HG03039 (cell line): Measurements from ENCODE around the gene AFF3.
"Not testable (repeated sequence)": the region's sequence is repeated elsewhere in the genome, so short reads cannot be mapped to it uniquely, and the experiment has no call there.

Source experiments
- ATAC-seq: cut with Tn5 transposase; IDR thresholded peaks from one replicate; pipeline ENCODE4 v1.9.1; 2021; ENCODE audit warnings: mild to moderate bottlenecking, moderate library complexity; ENCODE audit not compliant: unreplicated experiment

Gene AFF3

GRCh38 chr2:100142393-100142792 is at the start of gene AFF3:
TSS of gene AFF3 (minus strand) at chr2:100142590. CDS start at chr2:100104454, 38,136 bp downstream.
- peak; percentile 93 for ATAC-seq

GRCh38 chr2:100189387-100189786 is 47.0 kb upstream of the AFF3 start:
- ATAC-seq, result no peak

- ATAC-seq, result no peak
Measured at GRCh38 chr2:100188326-100188725, 45.9 kb upstream of the AFF3 start.

- no peak for ATAC-seq
Measured at GRCh38 chr2:100186126-100186525, 43.7 kb upstream of the AFF3 start.

- ATAC-seq, result no peak
Measured at GRCh38 chr2:100185516-100185915, 43.1 kb upstream of the AFF3 start.

- no peak for ATAC-seq
Measured at GRCh38 chr2:100185105-100185504, 42.7 kb upstream of the AFF3 start.

GRCh38 chr2:100184055-100184737 is 41.8 kb upstream of the AFF3 start:
- no peak for ATAC-seq

- no peak for ATAC-seq
Measured at GRCh38 chr2:100182494-100183361, 40.3 kb upstream of the AFF3 start.

GRCh38 chr2:100180503-100180902 is 38.1 kb upstream of the AFF3 start:
- ATAC-seq, result no peak

- ATAC-seq, result no peak
Measured at GRCh38 chr2:100179806-100180205, 37.4 kb upstream of the AFF3 start.

GRCh38 chr2:100178864-100179263 is 36.5 kb upstream of the AFF3 start:
- ATAC-seq, result no peak

- no peak for ATAC-seq
Measured at GRCh38 chr2:100178085-100178788, 35.8 kb upstream of the AFF3 start.

GRCh38 chr2:100176925-100177324 is 34.5 kb upstream of the AFF3 start:
- no peak for ATAC-seq

GRCh38 chr2:100174026-100174431 is 31.6 kb upstream of the AFF3 start:
- ATAC-seq, result no peak

GRCh38 chr2:100166701-100167100 is 24.3 kb upstream of the AFF3 start:
- ATAC-seq, result no peak

- ATAC-seq, result no peak
Measured at GRCh38 chr2:100163605-100164004, 21.2 kb upstream of the AFF3 start.

- no peak for ATAC-seq
Measured at GRCh38 chr2:100161945-100162620, 19.7 kb upstream of the AFF3 start.

GRCh38 chr2:100160396-100160795 is 18.0 kb upstream of the AFF3 start:
- ATAC-seq, result no peak

GRCh38 chr2:100151832-100152231 is 9.4 kb upstream of the AFF3 start:
- not testable (repeated sequence) for ATAC-seq

GRCh38 chr2:100151310-100151709 is 8.9 kb upstream of the AFF3 start:
- no peak for ATAC-seq

GRCh38 chr2:100148883-100149282 is 6.5 kb upstream of the AFF3 start:
- ATAC-seq, result no peak
